Measurements from ENCODE around the gene LIAS. TPM values are rescaled to one million over a fixed set of nuclear protein-coding genes. Genes with fewer than 3 reads are reported as not detected.

The LIAS gene
- total RNA-seq, 1 experiment from 2014 or later = 23.1 TPM

- CTCF ChIA-PET = no interaction called here
Observed at GRCh38 chr4:39429476-39430334, 29.2 kb upstream of the LIAS start.

More at GRCh38 chr4:39429476-39430334, 29.2 kb upstream of the LIAS start:
- Mint-ChIP-seq H3K36me3 (no peaks in the 10 kb centered on the region), H3K4me1 (peaks cover 4% of the 10 kb centered on the region; the same call in 1 of the 2 replicates), H3K4me3 (no peak overlapping the region), H3K27me3 (ENCODE audit: low read depth) (no peaks in the 10 kb centered on the region), H3K27ac (no peak overlapping the region; the same call in 1 of the 2 replicates), H3K9me3 (no peaks in the 10 kb centered on the region)
- POLR2A ChIA-PET = no interaction called here
- DNase-seq (ENCODE audit: low spot score) = no peak
- no peak for ATAC-seq
- TF ChIP-seq EMX1 (CRISPR knock-in tag; IDR thresholded peaks at IDR 0.05) = no peak
- TF ChIP-seq CREM (CRISPR knock-in tag; IDR thresholded peaks at IDR 0.05) = no peak
- TF ChIP-seq GRHL2 (CRISPR knock-in tag; IDR thresholded peaks at IDR 0.05; ENCODE audit: insufficient replicate concordance, severe bottlenecking) = no peak
- no peak for TF ChIP-seq HMGA2 (CRISPR knock-in tag; IDR thresholded peaks at IDR 0.05)
- no peak for TF ChIP-seq IRF2 (CRISPR knock-in tag; IDR thresholded peaks at IDR 0.05; ENCODE audit: borderline replicate concordance, low read depth)
- no peak for TF ChIP-seq ZNF263 (CRISPR knock-in tag; IDR thresholded peaks at IDR 0.05; ENCODE audit: low read depth)
- no peak for TF ChIP-seq ZNF671 (CRISPR knock-in tag; IDR thresholded peaks at IDR 0.05)
- no peak for TF ChIP-seq KAT7 (CRISPR knock-in tag; IDR thresholded peaks at IDR 0.05; ENCODE audit: borderline replicate concordance)
- TF ChIP-seq ERG (CRISPR knock-in tag; IDR thresholded peaks at IDR 0.05) = no peak
- TF ChIP-seq ZNF532 (CRISPR knock-in tag; IDR thresholded peaks at IDR 0.05; ENCODE audit: borderline replicate concordance) = no peak
- TF ChIP-seq ESRRA (CRISPR knock-in tag; IDR thresholded peaks at IDR 0.05; ENCODE audit: borderline replicate concordance) = no peak
- TF ChIP-seq RORB (CRISPR knock-in tag; IDR thresholded peaks at IDR 0.05) = no peak
- TF ChIP-seq ZNF423 (CRISPR knock-in tag; IDR thresholded peaks at IDR 0.05) = no peak
- no peak for TF ChIP-seq NR2C2 (CRISPR knock-in tag; IDR thresholded peaks at IDR 0.05)
- no peak for TF ChIP-seq ZMAT4 (CRISPR knock-in tag; IDR thresholded peaks at IDR 0.05)
- TF ChIP-seq ZSCAN18 (CRISPR knock-in tag; IDR thresholded peaks at IDR 0.05) = no peak
